Lower leg skin (tissue), 4 donors: ENCODE measurements around the gene PLEKHG4B. TPM values are rescaled to one million over a fixed set of nuclear protein-coding genes. Genes with fewer than 3 reads are reported as not detected.

Source experiments
- DNase-seq, 2 donors: peaks; one replicate each; pipeline ENCODE4 v3.0.0-alpha.2; 2019; ENCODE audit warnings: low spot score in 2 of 2
- H3K4me3 ChIP-seq: fragments of 200-600 bp; sonication (generic); 2 replicates; pipeline ENCODE4 v1.5.1; 2017; ENCODE audit warnings: mild to moderate bottlenecking, low read depth; ENCODE audit not compliant: poor library complexity, severe bottlenecking
- CTCF ChIP-seq, 3 donors: fragments of 450-650 bp; IDR thresholded peaks; one replicate each; pipeline ENCODE4 v1.5.1; 2016; ENCODE audit warnings: antibody characterized with exemption in 3 of 3, mild to moderate bottlenecking in 3 of 3, moderate library complexity in 2 of 3
- POLR2A ChIP-seq, 2 donors: fragments of 450-650 bp; IDR thresholded peaks; one replicate each; pipeline ENCODE4 v1.6.1; 2016 to 2017; ENCODE audit warnings: antibody characterized with exemption in 2 of 2, mild to moderate bottlenecking in 1 of 2, moderate library complexity in 1 of 2
- WGBS, 2 donors: methylation state at CpG; one replicate each; pipeline ENCODE4 v1.1.5; 2018; 5-methylcytosine and 5-hydroxymethylcytosine counted together
- intact Hi-C: fragments of 100-400 bp; cut with DNase I; formaldehyde crosslinking; loops from one replicate; pipeline ENCODE4 v1.15.0; 2023; ENCODE audit warnings: low total_unique reads
- total RNA-seq, 4 donors: library from RNA; depleted of rRNA; stranded (reverse); fragments of >200 nt; gene quantifications; one replicate each; pipeline ENCODE4 v1.1.0, GENCODE V29; 2016

Gene PLEKHG4B
- total RNA-seq, 4 donors from 2014 or later = 0.17 to 2.1 (median 0.36) TPM

GRCh38 chr5:153256-153655 lies 61.3 kb downstream of the PLEKHG4B start:
- 90 to 91% methylated on average over 8 of the region's 8 CpGs for WGBS, 2 donors
- intact Hi-C loops = no loop called here
- DNase-seq = peak in 1 of 2 donors; percentile 68
- H3K4me3 ChIP-seq = no peak overlapping the region
- TF ChIP-seq CTCF (IDR thresholded peaks at IDR 0.05) (no peak), POLR2A (IDR thresholded peaks at IDR 0.05) (no peak)

- H3K4me3 ChIP-seq = no peak overlapping the region
- DNase-seq = peak in 1 of 2 donors; percentile 42
- no peak for TF ChIP-seq POLR2A (IDR thresholded peaks at IDR 0.05)
- TF ChIP-seq CTCF (IDR thresholded peaks at IDR 0.05) = no peak
- intact Hi-C loops = no loop called here
- WGBS, 2 donors = 61 to 71% methylated on average over 10 of the region's 10 CpGs
Measured at GRCh38 chr5:154236-154635, 62.3 kb downstream of the PLEKHG4B start.

- TF ChIP-seq POLR2A (IDR thresholded peaks at IDR 0.05) = no peak
- TF ChIP-seq CTCF (IDR thresholded peaks at IDR 0.05) = no peak
- no peak overlapping the region for H3K4me3 ChIP-seq
- intact Hi-C loops = no loop called here
- 93% methylated on average over 18 of the region's 18 CpGs for WGBS, 2 donors
- peak in 1 of 2 donors; percentile 57 for DNase-seq
Measured at GRCh38 chr5:154826-155225, 62.9 kb downstream of the PLEKHG4B start.

GRCh38 chr5:155651-156410 lies 63.9 kb downstream of the PLEKHG4B start:
- H3K4me3 ChIP-seq = no peak overlapping the region
- no peak for TF ChIP-seq CTCF (IDR thresholded peaks at IDR 0.05)
- TF ChIP-seq POLR2A (IDR thresholded peaks at IDR 0.05) = no peak
- 88 to 93% methylated on average over 21 to 23 of the region's 23 CpGs for WGBS, 2 donors
- peak in 1 of 2 donors; percentile 82 for DNase-seq
- intact Hi-C loops = no loop called here

- no peak overlapping the region for H3K4me3 ChIP-seq
- WGBS, 2 donors = 83 to 84% methylated on average over 17 of the region's 17 CpGs
- intact Hi-C loops = no loop called here
- TF ChIP-seq CTCF (IDR thresholded peaks at IDR 0.05) (no peak), POLR2A (IDR thresholded peaks at IDR 0.05) (no peak)
- peak in 1 of 2 donors; percentile 71 for DNase-seq
Measured at GRCh38 chr5:156411-157072, 64.6 kb downstream of the PLEKHG4B start.
